ENCODE data around the gene RXRA.

- no peak for TF ChIP-seq POLR2A (IDR thresholded peaks at IDR 0.05)
- no peak for TF ChIP-seq CTCF (IDR thresholded peaks at IDR 0.05)
Measured at GRCh38 chr9:134408939-134409737, 82.9 kb downstream of the RXRA start.
